Astrocyte (in vitro differentiated cells and primary cell): ENCODE results near the gene NR2F1. TPM values are rescaled to one million over a fixed set of nuclear protein-coding genes. Genes with fewer than 3 reads are reported as not detected.

ENCODE experiments used
- DNase-seq: peaks from one replicate; pipeline ENCODE4 v3.0.0-alpha.2; 2010; ENCODE audit warnings: low read depth
- FAIRE-seq: peaks from 2 replicates; lab custom pipeline; 2011; peaks lifted over from hg19 to GRCh38; lab: Jason Lieb, UNC
- H2AFZ ChIP-seq: 2 replicates; pipeline ENCODE4 v1.6.0; 2012; ENCODE audit warnings: low read depth, low read length, inconsistent platforms
- H3K27ac ChIP-seq: 2 replicates; pipeline ENCODE4 v1.5.1; 2011; ENCODE audit warnings: low read depth, low read length, inconsistent platforms
- H3K27me3 ChIP-seq: 2 replicates; pipeline ENCODE4 v1.6.0; 2011; ENCODE audit warnings: low read length, inconsistent platforms; ENCODE audit not compliant: insufficient read depth
- H3K36me3 ChIP-seq: 2 replicates; pipeline ENCODE4 v1.5.1; 2011; ENCODE audit warnings: low read length, inconsistent platforms; ENCODE audit not compliant: insufficient read depth
- H3K4me1 ChIP-seq: 2 replicates; pipeline ENCODE4 v1.5.1; 2011; ENCODE audit warnings: low read length, inconsistent platforms; ENCODE audit not compliant: insufficient read depth
- H3K4me2 ChIP-seq: 2 replicates; pipeline ENCODE4 v1.6.0; 2012; ENCODE audit warnings: low read length, inconsistent platforms
- H3K4me3 ChIP-seq: 2 replicates; pipeline ENCODE4 v1.5.1; 2011; ENCODE audit warnings: low read depth, mild to moderate bottlenecking, low read length, inconsistent platforms; ENCODE audit not compliant: insufficient read depth
- H3K79me2 ChIP-seq: 2 replicates; pipeline ENCODE4 v1.6.0; 2012; ENCODE audit warnings: mild to moderate bottlenecking, low read length, inconsistent platforms; ENCODE audit not compliant: insufficient read depth
- H3K9ac ChIP-seq: 2 replicates; pipeline ENCODE4 v1.6.0; 2012; ENCODE audit warnings: mild to moderate bottlenecking, low read length, inconsistent platforms
- H3K9me3 ChIP-seq: 2 replicates; pipeline ENCODE4 v1.5.1; 2012; ENCODE audit warnings: low read depth, mild to moderate bottlenecking, low read length, inconsistent platforms; ENCODE audit not compliant: insufficient read depth
- H4K20me1 ChIP-seq: 2 replicates; pipeline ENCODE4 v1.6.0; 2012; ENCODE audit warnings: low read length, inconsistent platforms; ENCODE audit not compliant: insufficient read depth
- H3K27ac Mint-ChIP-seq: one replicate; pipeline ENCODE4 v1.8.0; 2021; ENCODE audit warnings: mild to moderate bottlenecking, mixed read lengths; ENCODE audit not compliant: unreplicated experiment
- H3K27me3 Mint-ChIP-seq: one replicate; pipeline ENCODE4 v1.8.0; 2021; ENCODE audit warnings: low read depth, mixed read lengths; ENCODE audit not compliant: unreplicated experiment
- H3K36me3 Mint-ChIP-seq: one replicate; pipeline ENCODE4 v1.8.0; 2021; ENCODE audit warnings: low read depth, mixed read lengths; ENCODE audit not compliant: unreplicated experiment
- H3K4me1 Mint-ChIP-seq: one replicate; pipeline ENCODE4 v1.8.0; 2021; ENCODE audit warnings: low read depth, mixed read lengths; ENCODE audit not compliant: unreplicated experiment
- H3K4me3 Mint-ChIP-seq: one replicate; pipeline ENCODE4 v1.8.0; 2021; ENCODE audit warnings: mild to moderate bottlenecking, moderate library complexity, mixed read lengths; ENCODE audit not compliant: unreplicated experiment
- H3K9me3 Mint-ChIP-seq: one replicate; pipeline ENCODE4 v1.8.0; 2021; ENCODE audit warnings: mild to moderate bottlenecking, mixed read lengths; ENCODE audit not compliant: unreplicated experiment
- CTCF ChIP-seq: IDR thresholded peaks from 2 replicates; pipeline ENCODE4 v1.5.1; 2011; ENCODE audit warnings: low read depth, mild to moderate bottlenecking, inconsistent platforms, low read length, moderate library complexity; ENCODE audit not compliant: insufficient read depth
- EZH2 ChIP-seq: IDR thresholded peaks from 2 replicates; pipeline ENCODE4 v1.6.1; 2012; ENCODE audit warnings: mild to moderate bottlenecking, low read length, inconsistent platforms; ENCODE audit not compliant: insufficient read depth
- total RNA-seq: library from RNA; stranded (reverse); gene quantifications from 2 replicates; pipeline ENCODE4 v1.2.1, GENCODE V29; 2021

Gene NR2F1
- total RNA-seq, 1 donor from 2014 or later: 4.3 TPM

GRCh38 chr5:93578813-93579691, 4.0 kb upstream of the NR2F1 start:
- peak overlapping the region; percentile 61 for H3K4me3 ChIP-seq
- no peaks in the 10 kb centered on the region for H4K20me1 ChIP-seq
- TF ChIP-seq CTCF: no peak
- TF ChIP-seq EZH2: no peak
- DNase-seq: peak; percentile 64
- peak overlapping the region; percentile 97 for H3K4me2 ChIP-seq
- no peaks in the 10 kb centered on the region for H3K36me3 ChIP-seq
- Mint-ChIP-seq H3K4me3 (peak overlapping the region; percentile 69), H3K4me1 (peaks cover 2% of the 10 kb centered on the region), H3K9me3 (peaks cover 2% of the 10 kb centered on the region), H3K36me3 (peaks cover 2% of the 10 kb centered on the region), H3K27me3 (peaks cover 50% of the 10 kb centered on the region), H3K27ac (no peak overlapping the region)
- no peak for FAIRE-seq
- H3K9me3 ChIP-seq: no peaks in the 10 kb centered on the region
- peak overlapping the region; percentile 90 for H3K9ac ChIP-seq
- H2AFZ ChIP-seq: peak overlapping the region; percentile 54
- peaks cover 82% of the 10 kb centered on the region for H3K79me2 ChIP-seq
- H3K27me3 ChIP-seq: no peaks in the 10 kb centered on the region
- H3K27ac ChIP-seq: peak overlapping the region; percentile 83
- peaks cover 38% of the 10 kb centered on the region for H3K4me1 ChIP-seq

GRCh38 chr5:93579692-93580062, 3.3 kb upstream of the NR2F1 start:
- Mint-ChIP-seq H3K27ac (no peak overlapping the region), H3K27me3 (peaks cover 44% of the 10 kb centered on the region), H3K4me1 (peaks cover 2% of the 10 kb centered on the region), H3K36me3 (peaks cover 2% of the 10 kb centered on the region), H3K4me3 (no peak overlapping the region), H3K9me3 (peaks cover 2% of the 10 kb centered on the region)
- H3K27ac ChIP-seq: peak overlapping the region; percentile 86
- TF ChIP-seq EZH2: no peak
- no peak for TF ChIP-seq CTCF
- FAIRE-seq: no peak
- H2AFZ ChIP-seq: peak overlapping the region; percentile 68
- H3K27me3 ChIP-seq: no peaks in the 10 kb centered on the region
- no peaks in the 10 kb centered on the region for H3K36me3 ChIP-seq
- peak overlapping the region; percentile 90 for H3K9ac ChIP-seq
- peaks cover 33% of the 10 kb centered on the region for H3K4me1 ChIP-seq
- H3K4me2 ChIP-seq: peak overlapping the region; percentile 97
- no peaks in the 10 kb centered on the region for H3K9me3 ChIP-seq
- H4K20me1 ChIP-seq: no peaks in the 10 kb centered on the region
- peaks cover 77% of the 10 kb centered on the region for H3K79me2 ChIP-seq
- DNase-seq: no peak
- H3K4me3 ChIP-seq: peak overlapping the region; percentile 79
